Neural progenitor cell (in vitro differentiated cells): Measurements from ENCODE around the gene PTPRN2.

Source experiments
- CTCF ChIP-seq: fragments of 200-600 bp; sonication (generic); IDR thresholded peaks from 2 replicates; pipeline ENCODE4 v1.5.1; 2017; ENCODE audit warnings: antibody characterized with exemption, mild to moderate bottlenecking
- EZH2 ChIP-seq: fragments of 200-600 bp; sonication (generic); IDR thresholded peaks from 2 replicates; pipeline ENCODE4 v1.6.1; 2017; ENCODE audit warnings: antibody characterized with exemption, mild to moderate bottlenecking, moderate library complexity

GRCh38 chr7:158065340-158065739, 522.3 kb downstream of the PTPRN2 start:
- TF ChIP-seq CTCF (no peak), EZH2 (no peak)
